Astrocyte of the spinal cord (primary cell): ENCODE measurements around the gene HSDL2.
"Not testable (repeated sequence)": the region's sequence is repeated elsewhere in the genome, so short reads cannot be mapped to it uniquely, and the experiment has no call there.

Experiments used
- DNase-seq: peaks from one replicate; pipeline ENCODE4 v3.0.0; 2011; ENCODE audit warnings: low read depth, low spot score
- H3K4me3 ChIP-seq: 2 replicates; pipeline ENCODE4 v1.5.1; 2011; ENCODE audit warnings: low read depth, mild to moderate bottlenecking, low read length, moderate library complexity
- CTCF ChIP-seq: IDR thresholded peaks from 2 replicates; pipeline ENCODE4 v1.5.1; 2012; ENCODE audit warnings: low read depth, mild to moderate bottlenecking, low read length, inconsistent platforms
- in situ Hi-C: cut with HindIII; loops from 2 replicates; pipeline ENCODE4 v1.10.0; 2017; ENCODE audit warnings: low sequenced_read_pairs

HSDL2 gene

GRCh38 chr9:112382066-112382465 lies 2.2 kb downstream of the HSDL2 start:
- H3K4me3 ChIP-seq, result no peak overlapping the region
- in situ Hi-C loops, result no loop called here
- TF ChIP-seq CTCF, result no peak
- DNase-seq, result no peak

- TF ChIP-seq CTCF, result no peak
- in situ Hi-C loops, result no loop called here
- DNase-seq, result no peak
- no peak overlapping the region for H3K4me3 ChIP-seq
These were observed 2.8 kb downstream of the HSDL2 start for GRCh38 chr9:112382501-112383364.

GRCh38 chr9:112384219-112384618 lies 4.3 kb downstream of the HSDL2 start:
- in situ Hi-C loops, result no loop called here
- TF ChIP-seq CTCF, result no peak
- no peak for DNase-seq
- H3K4me3 ChIP-seq, result no peak overlapping the region

GRCh38 chr9:112384690-112385089 lies 4.8 kb downstream of the HSDL2 start:
- in situ Hi-C loops, result no loop called here

GRCh38 chr9:112387115-112387514 lies 7.2 kb downstream of the HSDL2 start:
- TF ChIP-seq CTCF, result no peak
- H3K4me3 ChIP-seq, result no peak overlapping the region
- no peak for DNase-seq
- in situ Hi-C loops, result no loop called here

More at GRCh38 chr9:112384690-112385089, 4.8 kb downstream of the HSDL2 start:
- no peak for DNase-seq
- H3K4me3 ChIP-seq, result no peak overlapping the region
- no peak for TF ChIP-seq CTCF

- H3K4me3 ChIP-seq, in situ Hi-C loops, DNase-seq: not testable (repeated sequence)
These were observed 10.0 kb downstream of the HSDL2 start for GRCh38 chr9:112389897-112390296.

- H3K4me3 ChIP-seq, DNase-seq, in situ Hi-C loops: not testable (repeated sequence)
These were observed 12.1 kb downstream of the HSDL2 start for GRCh38 chr9:112391936-112392560.

- H3K4me3 ChIP-seq, in situ Hi-C loops: not testable (repeated sequence)
- DNase-seq, result peak; percentile 40
These were observed 13.2 kb downstream of the HSDL2 start for GRCh38 chr9:112393146-112393545.
